ENCODE results near the gene OR6B2.
"Not testable (repeated sequence)": the region's sequence is repeated elsewhere in the genome, so short reads cannot be mapped to it uniquely, and the experiment has no call there.

The OR6B2 gene

GRCh38 chr2:240030379-240031094 is at the start of gene OR6B2:
TSS of gene OR6B2 (minus strand) at chr2:240030429. CDS start at chr2:240030429, 0 bp downstream.
- DNase-seq, result no peak

GRCh38 chr2:240078631-240079030 is 48.4 kb upstream of the OR6B2 start:
- DNase-seq, result no peak

GRCh38 chr2:240077442-240077841 is 47.2 kb upstream of the OR6B2 start:
- DNase-seq, result no peak

GRCh38 chr2:240074545-240074944 is 44.3 kb upstream of the OR6B2 start:
- no peak for DNase-seq

- no peak for DNase-seq
These were observed 40.7 kb upstream of the OR6B2 start for GRCh38 chr2:240070907-240071306.

GRCh38 chr2:240069829-240070228 is 39.6 kb upstream of the OR6B2 start:
- no peak for DNase-seq

GRCh38 chr2:240068193-240068592 is 38.0 kb upstream of the OR6B2 start:
- no peak for DNase-seq

- no peak for DNase-seq
These were observed 36.3 kb upstream of the OR6B2 start for GRCh38 chr2:240066489-240066888.

- no peak for DNase-seq
These were observed 34.7 kb upstream of the OR6B2 start for GRCh38 chr2:240064898-240065297.

- DNase-seq, result no peak
These were observed 30.9 kb upstream of the OR6B2 start for GRCh38 chr2:240060977-240061591.

- DNase-seq, result no peak
These were observed 26.4 kb upstream of the OR6B2 start for GRCh38 chr2:240056678-240057077.

- no peak for DNase-seq
These were observed 25.1 kb upstream of the OR6B2 start for GRCh38 chr2:240055177-240055917.

GRCh38 chr2:240053173-240054155 is 23.2 kb upstream of the OR6B2 start, which contains the start of gene OR6B3:
TSS of gene OR6B3 (minus strand) at chr2:240053521.
- DNase-seq, result no peak

- no peak for DNase-seq
These were observed 22.3 kb upstream of the OR6B2 start for GRCh38 chr2:240052524-240052923.

- no peak for DNase-seq
These were observed 21.5 kb upstream of the OR6B2 start for GRCh38 chr2:240051697-240052096.

- DNase-seq, result no peak
These were observed 20.0 kb upstream of the OR6B2 start for GRCh38 chr2:240050278-240050677.

- DNase-seq, result no peak
These were observed 18.0 kb upstream of the OR6B2 start for GRCh38 chr2:240048237-240048636.

GRCh38 chr2:240045098-240045497 is 14.9 kb upstream of the OR6B2 start:
- DNase-seq, result no peak

- not testable (repeated sequence) for DNase-seq
These were observed 13.9 kb upstream of the OR6B2 start for GRCh38 chr2:240044096-240044495.

GRCh38 chr2:240043279-240043989 is 13.2 kb upstream of the OR6B2 start:
- no peak for DNase-seq

GRCh38 chr2:240042740-240043139 is 12.5 kb upstream of the OR6B2 start:
- no peak for DNase-seq

GRCh38 chr2:240041363-240041762 is 11.1 kb upstream of the OR6B2 start:
- DNase-seq, result no peak
